Kidney capillary endothelial cell (primary cell): ENCODE data around the gene RARS2.
A peak's percentile ranks its signal among the peaks of the same experiment; 100 is the strongest.
"Not testable (repeated sequence)": the region's sequence is repeated elsewhere in the genome, so short reads cannot be mapped to it uniquely, and the experiment has no call there.

Experiments used
- DNase-seq: peaks from one replicate; pipeline ENCODE4 v3.0.0-alpha.2; 2018; ENCODE audit warnings: low spot score

Gene RARS2

GRCh38 chr6:87498048-87498447 lies 91.7 kb downstream of the RARS2 start:
- no peak for DNase-seq

GRCh38 chr6:87494761-87495422 lies 94.9 kb downstream of the RARS2 start:
- no peak for DNase-seq

GRCh38 chr6:87489326-87489725 lies 100.5 kb downstream of the RARS2 start:
- DNase-seq, result not testable (repeated sequence)

DNA sequence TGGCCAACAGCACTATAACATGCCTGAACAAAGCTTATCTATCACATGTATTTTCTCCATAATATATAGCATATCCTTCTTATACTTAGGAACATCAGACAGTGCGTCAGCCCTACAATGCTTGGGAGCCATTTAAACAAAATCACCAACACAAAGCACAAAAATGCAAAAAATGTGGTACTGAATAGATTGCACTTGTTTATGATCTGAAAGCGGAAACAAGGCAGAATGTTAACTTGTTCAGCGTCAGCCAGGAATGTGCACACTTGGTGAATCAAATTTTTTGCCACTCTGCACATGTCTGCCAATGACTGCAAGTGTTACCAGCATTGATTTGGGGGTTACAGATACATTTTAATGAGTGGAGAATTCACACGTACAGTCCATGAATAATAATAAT lies 102.2 kb downstream of the RARS2 start:
- DNase-seq, result no peak

DNA sequence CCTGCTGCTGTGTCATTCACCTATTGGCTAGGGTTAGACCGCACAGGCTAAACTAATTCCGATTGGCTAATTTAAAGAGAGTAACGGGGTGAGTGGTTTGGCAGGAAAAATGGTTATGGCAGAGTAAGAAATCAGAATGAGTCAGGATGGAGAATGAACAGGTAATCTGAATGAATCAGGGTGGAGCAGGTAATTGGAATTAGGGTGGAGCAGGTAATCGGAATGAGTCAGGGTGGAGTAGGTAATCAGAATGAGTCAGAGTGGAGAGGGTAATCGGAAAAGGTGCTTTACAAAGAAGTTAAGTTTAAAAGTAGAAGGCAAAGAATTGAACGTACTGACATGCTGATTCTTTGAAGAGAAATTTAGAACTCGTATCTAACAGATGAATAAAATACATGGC lies 105.3 kb downstream of the RARS2 start:
- DNase-seq, result no peak

- no peak for DNase-seq
Measured at GRCh38 chr6:87483929-87484328, 105.9 kb downstream of the RARS2 start.

GRCh38 chr6:87482366-87482765 lies 107.4 kb downstream of the RARS2 start:
- no peak for DNase-seq

- DNase-seq, result no peak
Measured at GRCh38 chr6:87481931-87482330, 107.9 kb downstream of the RARS2 start.

- DNase-seq, result no peak
Measured at GRCh38 chr6:87473419-87473903, 116.3 kb downstream of the RARS2 start.

- DNase-seq, result peak; percentile 71
Measured at GRCh38 chr6:87472525-87473418, 117.0 kb downstream of the RARS2 start, which contains the start of gene SLC35A1. TSS of gene SLC35A1 (plus strand) at chr6:87472974. CDS start at chr6:87473004, 30 bp downstream.

DNA sequence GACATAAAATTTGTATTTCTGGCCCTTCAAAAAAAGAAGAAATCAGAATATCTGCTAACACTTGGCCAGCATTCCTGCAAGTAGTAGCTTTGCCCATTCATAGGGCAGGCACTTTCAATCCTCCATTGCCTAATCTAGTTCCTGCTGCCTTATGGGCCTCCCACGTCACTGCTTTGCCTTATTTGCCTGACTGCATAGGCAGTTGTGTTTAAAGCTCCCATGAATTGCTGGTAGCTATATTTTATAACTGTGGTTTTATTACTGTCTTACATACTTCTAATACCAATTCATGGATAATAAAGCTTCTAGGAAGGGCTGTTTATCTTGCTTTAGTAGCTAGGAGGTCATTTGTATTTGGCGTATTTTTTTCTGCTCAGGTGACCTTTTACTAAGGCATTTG lies 124.7 kb downstream of the RARS2 start:
- DNase-seq, result no peak
